ENCODE measurements around the gene ACTR3C.

Gene ACTR3C

GRCh38 chr7:150332852-150333635 lies 9.7 kb upstream of the ACTR3C start:
- no peak overlapping the region for H3K4me3 ChIP-seq (replicated peaks; ENCODE audit: low read depth, low read length)
- DNase-seq (ENCODE audit: extremely low read depth, low read depth) = no peak
- TF ChIP-seq CTCF (IDR thresholded peaks at IDR 0.05; ENCODE audit: low read depth, low read length, missing control alignments) = no peak

GRCh38 chr7:150330211-150330885 lies 7.0 kb upstream of the ACTR3C start:
- no peak for DNase-seq (ENCODE audit: extremely low read depth, low read depth)
- TF ChIP-seq CTCF (IDR thresholded peaks at IDR 0.05; ENCODE audit: low read depth, low read length, missing control alignments) = no peak

GRCh38 chr7:150329331-150330120 lies 6.2 kb upstream of the ACTR3C start:
- no peak for TF ChIP-seq CTCF (IDR thresholded peaks at IDR 0.05; ENCODE audit: low read depth, low read length, missing control alignments)
- H3K4me3 ChIP-seq (replicated peaks; ENCODE audit: low read depth, low read length) = no peak overlapping the region
- DNase-seq (ENCODE audit: extremely low read depth, low read depth) = no peak

More at GRCh38 chr7:150330211-150330885, 7.0 kb upstream of the ACTR3C start:
- H3K4me3 ChIP-seq (replicated peaks; ENCODE audit: low read depth, low read length) = no peak overlapping the region

- no peak overlapping the region for H3K4me3 ChIP-seq (replicated peaks; ENCODE audit: low read depth, low read length)
- no peak for DNase-seq (ENCODE audit: extremely low read depth, low read depth)
- no peak for TF ChIP-seq CTCF (IDR thresholded peaks at IDR 0.05; ENCODE audit: low read depth, low read length, missing control alignments)
Measured at GRCh38 chr7:150327308-150327707, 4.0 kb upstream of the ACTR3C start.

GRCh38 chr7:150326657-150327268 lies 3.4 kb upstream of the ACTR3C start:
- TF ChIP-seq CTCF (IDR thresholded peaks at IDR 0.05; ENCODE audit: low read depth, low read length, missing control alignments) = no peak
- no peak for DNase-seq (ENCODE audit: extremely low read depth, low read depth)
- no peak overlapping the region for H3K4me3 ChIP-seq (replicated peaks; ENCODE audit: low read depth, low read length)

- TF ChIP-seq CTCF (IDR thresholded peaks at IDR 0.05; ENCODE audit: low read depth, low read length, missing control alignments) = no peak
- H3K4me3 ChIP-seq (replicated peaks; ENCODE audit: low read depth, low read length) = no peak overlapping the region
- no peak for DNase-seq (ENCODE audit: extremely low read depth, low read depth)
Measured at GRCh38 chr7:150325901-150326300, 2.6 kb upstream of the ACTR3C start.
